ENCODE measurements around the gene GFOD1. TPM values are rescaled to one million over a fixed set of nuclear protein-coding genes. Genes with fewer than 3 reads are reported as not detected.
A peak's percentile ranks its signal among the peaks of the same experiment; 100 is the strongest.

GFOD1 gene
- total RNA-seq, 8 experiments from 2014 or later = 2.8 to 40.0 (median 9.4) TPM

DNA sequence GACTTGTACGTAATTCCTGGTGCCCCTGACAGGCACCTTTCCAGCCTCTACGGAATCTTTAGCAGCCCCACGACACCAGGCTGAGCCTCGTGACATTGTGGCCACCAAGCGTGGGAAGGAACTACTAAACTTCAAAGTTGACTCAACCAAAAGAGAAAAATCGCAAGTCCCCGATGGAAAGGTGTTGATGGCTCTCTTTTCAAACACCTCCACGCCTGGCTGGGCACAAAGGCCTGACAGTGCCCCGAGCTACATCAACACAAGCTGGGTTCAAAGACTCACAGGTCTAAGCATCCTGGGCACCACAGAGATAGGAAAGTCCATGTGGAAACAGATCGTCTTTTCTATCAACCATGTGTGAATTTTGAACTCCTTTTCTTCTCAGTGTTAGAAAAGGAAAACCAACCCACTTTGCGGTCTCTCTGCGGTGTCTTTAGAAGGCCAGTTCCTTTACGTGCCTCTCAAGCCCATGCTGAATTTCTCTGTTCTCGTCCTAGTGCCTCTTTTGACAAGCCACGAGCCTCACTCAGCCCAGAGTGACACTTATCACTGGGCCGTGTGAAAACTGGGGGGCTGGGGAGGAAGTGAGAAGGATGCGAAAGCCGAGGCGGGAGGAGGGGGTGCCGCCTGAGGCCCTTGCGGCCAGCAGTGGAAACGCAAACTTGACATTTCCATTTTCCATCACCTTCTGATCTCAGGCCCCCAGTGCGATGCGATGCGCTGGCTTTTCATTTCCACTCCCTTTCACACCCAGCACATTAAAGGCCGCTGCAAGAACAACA lies 59.4 kb downstream of the GFOD1 start:
- Histone ChIP-seq H3K4me1 (replicated peaks in 1 of 2) (peaks cover 10 to 14% of the 10 kb centered on the region in 2 donors), H3K4me3 (no peak overlapping the region), H3K27ac (no peak overlapping the region)
- WGBS, 10 experiments = 55 to 100% (median 76%) methylated on average over 5 to 12 of the region's 26 CpGs; no CpG with 5 or more reads in 1 of the 10 experiments
- in situ Hi-C loops (cut with MboI; ENCODE audit: low pct_unique_long_range_greater_than_20kb in 2 of 9, low sequenced_read_pairs in 9 of 9, unreplicated experiment in 9 of 9) = no loop called here
- ATAC-seq (replicated peaks in 6 of 8) = peak in 5 of 8 experiments; percentile 31 to 69 (median 60)

DNA sequence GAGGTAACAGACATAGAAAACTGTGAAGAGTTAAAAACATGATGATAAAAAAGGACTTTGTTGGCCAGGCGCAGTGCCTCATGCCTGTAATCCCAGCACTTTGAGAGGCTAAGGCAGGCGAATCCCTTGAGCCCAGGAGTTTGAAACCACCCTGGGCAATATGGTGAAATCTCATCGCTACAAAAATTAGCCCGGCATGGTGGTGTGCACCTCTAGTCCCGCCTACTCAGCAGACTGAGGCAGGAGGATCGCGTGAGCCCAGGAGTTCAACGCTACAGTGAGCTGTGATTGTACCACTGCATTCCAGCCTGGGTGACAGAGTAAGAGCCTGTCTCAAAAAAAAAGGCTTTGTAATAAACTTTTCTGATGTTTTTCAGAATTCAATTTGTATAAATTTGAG lies 60.1 kb downstream of the GFOD1 start:
- 73 to 100% (median 92%) methylated on average over 2 to 6 of the region's 8 CpGs; no CpG with 5 or more reads in 4 of the 10 experiments for WGBS, 10 experiments
- no peak overlapping the region for H3K4me3 ChIP-seq
- H3K4me1 ChIP-seq (replicated peaks in 1 of 2) = peaks cover 16 to 19% of the 10 kb centered on the region in 2 donors
- in situ Hi-C loops (cut with MboI; ENCODE audit: low pct_unique_long_range_greater_than_20kb in 2 of 9, low sequenced_read_pairs in 9 of 9, unreplicated experiment in 9 of 9) = no loop called here
- H3K27ac ChIP-seq = no peak overlapping the region
- no peak for ATAC-seq (replicated peaks in 6 of 8)

DNA sequence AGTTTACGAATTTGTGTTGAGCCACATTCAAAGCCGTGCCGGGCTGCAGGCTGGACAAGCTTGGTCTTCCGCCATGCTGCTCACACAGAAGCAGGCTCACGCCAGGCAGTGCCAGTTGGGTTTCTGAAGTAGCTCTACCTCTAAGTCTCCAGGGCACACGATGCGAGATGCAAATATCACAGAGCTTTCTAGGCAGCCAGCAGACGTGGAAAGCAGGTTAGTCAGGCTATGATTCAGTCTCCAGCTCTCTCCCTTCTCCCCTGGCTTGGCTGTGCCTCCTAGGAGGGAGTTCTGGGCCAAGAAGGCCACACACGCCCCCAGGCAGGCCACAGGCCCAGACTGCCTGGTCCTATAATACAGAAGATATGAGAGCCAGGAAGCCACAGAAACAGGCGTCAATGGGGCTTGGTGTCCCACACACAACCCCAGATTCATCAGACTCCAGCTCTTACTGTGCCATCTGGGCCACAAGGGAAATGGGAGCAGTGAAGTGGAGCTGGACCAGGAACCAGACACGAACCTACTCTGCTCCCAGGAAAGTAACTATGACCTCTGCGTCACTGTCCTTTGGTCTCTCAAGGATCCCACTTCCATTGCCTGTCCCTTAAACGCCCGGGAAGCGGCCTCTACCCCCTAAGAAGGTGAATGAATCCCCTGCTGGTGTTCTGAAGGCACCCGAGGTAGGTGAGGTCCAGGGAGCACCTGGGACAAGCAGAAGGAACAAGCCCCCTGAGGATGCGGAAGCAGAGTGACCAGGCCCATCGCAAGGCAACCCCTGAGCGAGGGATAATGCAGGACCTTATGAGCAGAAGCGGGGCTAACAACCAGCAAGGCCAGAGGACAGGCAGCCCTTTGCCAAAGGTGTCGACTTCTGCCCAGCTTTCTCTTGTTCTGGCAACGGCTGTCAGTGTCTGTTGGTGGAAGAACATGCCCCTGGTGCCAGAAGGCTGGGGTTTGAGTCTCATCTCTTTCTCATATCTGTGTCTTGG lies 61.2 kb downstream of the GFOD1 start:
- ATAC-seq (replicated peaks in 6 of 8) = peak in 1 of 8 experiments; percentile 33
- Histone ChIP-seq H3K27ac (no peak overlapping the region), H3K4me1 (replicated peaks in 1 of 2) (peaks cover 27 to 30% of the 10 kb centered on the region in 2 donors), H3K4me3 (no peak overlapping the region)
- 76 to 95% (median 86%) methylated on average over 2 to 16 of the region's 22 CpGs; no CpG with 5 or more reads in 1 of the 10 experiments for WGBS, 10 experiments
- in situ Hi-C loops (cut with MboI; ENCODE audit: low pct_unique_long_range_greater_than_20kb in 2 of 9, low sequenced_read_pairs in 9 of 9, unreplicated experiment in 9 of 9) = no loop called here

GRCh38 chr6:13425270-13425873 lies 62.0 kb downstream of the GFOD1 start:
- in situ Hi-C loops (cut with MboI; ENCODE audit: low pct_unique_long_range_greater_than_20kb in 2 of 9, low sequenced_read_pairs in 9 of 9, unreplicated experiment in 9 of 9) = no loop called here
- 38 to 100% (median 65%) methylated on average over 1 to 3 of the region's 3 CpGs; no CpG with 5 or more reads in 2 of the 10 experiments for WGBS, 10 experiments
- no peak for ATAC-seq (replicated peaks in 6 of 8)
- Histone ChIP-seq H3K4me1 (replicated peaks in 1 of 2) (peaks cover 27 to 33% of the 10 kb centered on the region in 2 donors), H3K4me3 (no peak overlapping the region), H3K27ac (no peak overlapping the region)

- H3K4me3 ChIP-seq = no peak overlapping the region
- in situ Hi-C loops (cut with MboI; ENCODE audit: low pct_unique_long_range_greater_than_20kb in 2 of 9, low sequenced_read_pairs in 9 of 9, unreplicated experiment in 9 of 9) = no loop called here
- peaks cover 28 to 29% of the 10 kb centered on the region in 2 donors for H3K4me1 ChIP-seq (replicated peaks in 1 of 2)
- WGBS, 10 experiments = 74 to 100% (median 91%) methylated on average over 1 to 5 of the region's 6 CpGs; no CpG with 5 or more reads in 2 of the 10 experiments
- no peak overlapping the region for H3K27ac ChIP-seq
- no peak for ATAC-seq (replicated peaks in 6 of 8)
These were observed 64.1 kb downstream of the GFOD1 start for GRCh38 chr6:13423252-13423651.

DNA sequence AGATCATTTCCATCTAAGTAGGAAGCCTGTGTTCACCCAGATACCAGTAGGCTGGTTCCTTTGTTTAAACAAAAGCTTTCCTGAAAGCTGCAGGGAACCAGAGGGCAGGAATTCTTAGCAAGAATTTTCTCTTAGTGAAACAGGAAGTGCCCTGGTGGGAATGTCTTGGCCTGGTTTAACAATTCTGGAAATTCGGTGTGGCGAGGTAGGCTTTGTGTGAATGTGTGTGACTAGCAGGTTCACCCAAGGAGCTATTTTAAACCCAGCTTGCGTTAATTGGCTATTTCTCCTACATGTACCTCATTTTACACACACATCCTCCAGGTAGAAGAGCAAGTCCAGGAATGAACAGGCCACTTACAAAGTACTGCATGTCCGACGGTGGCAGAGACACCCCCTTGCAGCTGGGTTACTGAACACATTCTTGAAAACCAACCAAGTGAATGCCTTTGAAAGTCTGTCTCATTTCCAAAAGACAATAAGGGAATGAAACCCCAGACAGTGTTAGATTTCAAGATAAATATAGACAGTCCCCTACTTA lies 64.6 kb downstream of the GFOD1 start:
- Histone ChIP-seq H3K4me1 (replicated peaks in 1 of 2) (peaks cover 24 to 27% of the 10 kb centered on the region in 2 donors), H3K27ac (no peak overlapping the region), H3K4me3 (no peak overlapping the region)
- 13 to 100% (median 55%) methylated on average over 1 to 5 of the region's 5 CpGs; no CpG with 5 or more reads in 4 of the 10 experiments for WGBS, 10 experiments
- in situ Hi-C loops (cut with MboI; ENCODE audit: low pct_unique_long_range_greater_than_20kb in 2 of 9, low sequenced_read_pairs in 9 of 9, unreplicated experiment in 9 of 9) = no loop called here
- ATAC-seq (replicated peaks in 6 of 8) = peak in 1 of 8 experiments; percentile 25

DNA sequence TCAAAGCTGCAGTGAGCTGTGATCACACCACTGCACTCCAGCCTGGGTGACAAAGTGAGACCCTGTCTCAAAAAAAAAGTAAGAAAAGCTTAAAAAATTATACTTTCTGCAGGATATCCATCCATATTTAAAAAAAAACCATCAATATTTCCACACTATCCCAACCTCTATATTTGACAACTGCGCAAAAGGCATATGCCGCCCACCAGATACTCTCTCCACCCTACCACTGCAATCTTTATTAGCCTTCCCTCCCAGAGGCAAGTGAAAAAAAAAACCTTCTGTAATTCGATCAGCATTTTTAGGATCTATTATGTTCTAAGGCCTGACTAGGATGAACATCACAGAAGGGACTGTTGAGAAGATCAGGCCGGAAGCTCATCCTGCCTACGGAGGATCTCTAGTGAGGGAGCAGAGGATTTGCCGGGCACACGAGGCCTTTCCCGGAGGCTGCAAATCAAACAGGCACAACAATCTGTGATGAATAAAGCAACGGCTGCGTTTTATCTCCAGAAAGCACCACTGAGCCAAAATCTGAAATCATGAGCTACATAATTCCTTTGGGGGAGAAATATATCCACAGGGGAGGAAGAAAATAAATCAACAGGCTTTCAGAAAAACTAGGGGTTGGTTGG lies 65.9 kb downstream of the GFOD1 start:
- peak overlapping the region in 1 of 2 donors; percentile 22 for H3K27ac ChIP-seq
- 0 to 80% (median 50%) methylated on average over 1 to 9 of the region's 10 CpGs; no CpG with 5 or more reads in 1 of the 10 experiments for WGBS, 10 experiments
- H3K4me3 ChIP-seq = no peak overlapping the region
- ATAC-seq (replicated peaks in 6 of 8) = peak in 1 of 8 experiments; percentile 47
- peaks cover 24 to 27% of the 10 kb centered on the region in 2 donors for H3K4me1 ChIP-seq (replicated peaks in 1 of 2)
- in situ Hi-C loops (cut with MboI; ENCODE audit: low pct_unique_long_range_greater_than_20kb in 2 of 9, low sequenced_read_pairs in 9 of 9, unreplicated experiment in 9 of 9) = no loop called here

GRCh38 chr6:13420269-13420668 lies 67.1 kb downstream of the GFOD1 start:
- in situ Hi-C loops (cut with MboI; ENCODE audit: low pct_unique_long_range_greater_than_20kb in 2 of 9, low sequenced_read_pairs in 9 of 9, unreplicated experiment in 9 of 9) = no loop called here
- no peak for ATAC-seq (replicated peaks in 6 of 8)
- WGBS, 10 experiments = 79 to 100% (median 87%) methylated on average over 1 to 6 of the region's 6 CpGs; no CpG with 5 or more reads in 2 of the 10 experiments
- H3K4me3 ChIP-seq = no peak overlapping the region
- H3K27ac ChIP-seq = no peak overlapping the region
- peaks cover 24 to 27% of the 10 kb centered on the region in 2 donors for H3K4me1 ChIP-seq (replicated peaks in 1 of 2)

DNA sequence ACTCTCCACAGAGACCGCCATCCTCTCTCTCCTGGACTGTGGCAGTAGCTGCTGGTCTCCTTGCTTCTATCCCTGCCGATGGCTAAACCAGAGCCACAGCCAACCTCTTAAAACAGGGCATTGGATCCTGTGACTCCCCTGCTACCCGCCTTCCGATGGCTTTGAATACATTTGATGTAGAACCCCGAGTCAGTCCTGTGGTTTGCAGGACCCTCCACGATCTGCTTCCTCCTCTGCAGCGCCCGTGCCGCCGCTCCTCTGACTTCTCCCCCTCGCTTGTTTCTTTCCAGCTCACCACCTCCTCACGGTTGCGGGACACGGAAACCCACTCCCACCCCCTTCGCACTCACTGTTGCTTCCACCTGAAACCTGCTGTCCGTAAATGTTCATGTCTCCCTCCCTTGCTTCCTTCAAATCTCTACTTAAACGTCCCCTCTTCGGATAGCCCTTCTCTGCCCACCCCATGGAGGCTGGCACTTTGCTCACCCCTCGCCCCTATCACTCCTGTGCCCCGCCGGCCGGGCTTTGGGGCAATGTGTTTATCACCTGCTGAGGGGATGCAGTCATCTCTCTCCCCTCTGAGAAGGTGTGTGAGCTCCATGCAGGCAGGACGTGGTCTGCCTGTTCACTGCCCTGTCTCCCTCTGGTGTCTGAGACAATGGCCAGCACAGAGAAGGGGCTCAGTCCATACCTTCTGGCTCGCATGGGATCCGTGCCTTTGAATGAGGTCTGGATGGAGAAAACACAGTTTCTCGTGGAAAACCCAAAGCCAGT lies 67.8 kb downstream of the GFOD1 start:
- 0 to 100% (median 94%) methylated on average over 1 to 14 of the region's 26 CpGs; no CpG with 5 or more reads in 1 of the 10 experiments for WGBS, 10 experiments
- Histone ChIP-seq H3K4me1 (replicated peaks in 1 of 2) (peaks cover 24 to 27% of the 10 kb centered on the region in 2 donors), H3K27ac (no peak overlapping the region), H3K4me3 (no peak overlapping the region)
- no peak for ATAC-seq (replicated peaks in 6 of 8)
- in situ Hi-C loops (cut with MboI; ENCODE audit: low pct_unique_long_range_greater_than_20kb in 2 of 9, low sequenced_read_pairs in 9 of 9, unreplicated experiment in 9 of 9) = no loop called here

DNA sequence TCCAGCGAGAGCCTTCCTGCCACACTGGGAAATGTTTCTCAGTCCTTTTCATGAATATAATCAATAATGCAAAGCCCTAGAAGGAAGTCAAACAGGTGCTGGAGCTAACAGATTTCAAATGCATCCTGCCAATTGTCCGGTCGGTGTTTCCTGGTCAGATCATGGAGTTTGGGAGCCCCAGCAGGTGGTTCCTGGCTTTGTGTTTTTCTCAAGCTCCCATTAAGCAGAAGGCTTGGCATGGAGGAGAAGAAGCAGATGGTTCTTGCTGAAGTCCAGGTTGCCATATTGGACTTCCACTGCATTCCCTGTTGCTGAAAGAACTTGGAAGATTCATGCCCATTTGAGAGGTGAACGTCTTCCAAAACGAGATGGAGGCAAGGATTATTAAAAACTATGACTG lies 68.6 kb downstream of the GFOD1 start:
- in situ Hi-C loops (cut with MboI; ENCODE audit: low pct_unique_long_range_greater_than_20kb in 2 of 9, low sequenced_read_pairs in 9 of 9, unreplicated experiment in 9 of 9) = no loop called here
- 79 to 100% (median 93%) methylated on average over 1 to 5 of the region's 5 CpGs; no CpG with 5 or more reads in 1 of the 10 experiments for WGBS, 10 experiments
- H3K27ac ChIP-seq = no peak overlapping the region
- no peak overlapping the region for H3K4me3 ChIP-seq
- no peak for ATAC-seq (replicated peaks in 6 of 8)
- H3K4me1 ChIP-seq (replicated peaks in 1 of 2) = peaks cover 24 to 27% of the 10 kb centered on the region in 2 donors

DNA sequence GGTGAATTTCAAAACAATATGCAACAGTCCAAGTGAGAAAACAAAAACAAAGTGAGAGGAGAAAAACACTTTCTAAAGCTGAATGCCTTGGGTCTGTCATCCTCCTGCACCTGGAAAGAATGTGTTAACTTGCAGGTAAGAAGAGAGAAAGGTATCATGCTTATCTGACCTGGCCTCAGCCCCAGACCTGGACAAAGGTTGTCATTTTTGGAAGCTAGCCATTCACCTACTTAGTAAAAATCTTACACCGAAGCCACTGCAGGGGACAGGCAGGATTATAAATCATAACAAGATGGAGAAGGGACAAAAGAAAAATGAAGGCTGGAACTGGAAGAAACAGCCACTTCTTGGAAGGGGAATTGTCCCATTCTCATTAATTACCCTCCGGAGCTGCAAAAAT lies 69.4 kb downstream of the GFOD1 start:
- ATAC-seq (replicated peaks in 6 of 8) = no peak
- Histone ChIP-seq H3K4me3 (no peak overlapping the region), H3K4me1 (replicated peaks in 1 of 2) (peaks cover 25 to 28% of the 10 kb centered on the region in 2 donors), H3K27ac (no peak overlapping the region)
- WGBS, 10 experiments = 40 to 95% (median 74%) methylated on average over 1 to 2 of the region's 2 CpGs; no CpG with 5 or more reads in 1 of the 10 experiments
- in situ Hi-C loops (cut with MboI; ENCODE audit: low pct_unique_long_range_greater_than_20kb in 2 of 9, low sequenced_read_pairs in 9 of 9, unreplicated experiment in 9 of 9) = no loop called here
